ENCODE results near the gene INHBE.
"Not testable (repeated sequence)": the region's sequence is repeated elsewhere in the genome, so short reads cannot be mapped to it uniquely, and the experiment has no call there.

INHBE gene

DNA sequence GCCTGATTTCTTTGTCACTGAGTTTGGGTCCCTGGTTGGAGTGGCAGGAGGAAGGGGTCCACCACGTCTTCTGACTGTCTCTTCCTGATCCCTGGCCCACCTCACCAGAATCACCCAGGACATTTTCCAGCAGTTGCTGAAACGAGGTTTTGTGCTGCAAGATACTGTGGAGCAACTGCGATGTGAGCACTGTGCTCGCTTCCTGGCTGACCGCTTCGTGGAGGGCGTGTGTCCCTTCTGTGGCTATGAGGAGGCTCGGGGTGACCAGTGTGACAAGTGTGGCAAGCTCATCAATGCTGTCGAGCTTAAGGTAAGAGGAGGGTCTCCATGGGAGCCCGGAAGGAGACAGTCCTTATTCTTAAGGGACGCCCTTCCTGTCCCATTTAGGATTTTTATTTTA, 45.1 kb downstream of the INHBE start:
- no peak for DNase-seq

- DNase-seq, result not testable (repeated sequence)
Measured at GRCh38 chr12:57502311-57502969, 47.3 kb downstream of the INHBE start.

- DNase-seq, result not testable (repeated sequence)
Measured at GRCh38 chr12:57506541-57506940, 51.4 kb downstream of the INHBE start.

All from suppressor macrophage treated with lipopolysaccharide for 4 hours (primary cell).